SKM-1 (cell line): ENCODE data around the gene ALDH2.
"Not testable (repeated sequence)": the region's sequence is repeated elsewhere in the genome, so short reads cannot be mapped to it uniquely, and the experiment has no call there.

Experiments
- DNase-seq: peaks from one replicate; lab custom pipeline; 2025; ENCODE audit not compliant: unreplicated experiment; lab: John Stamatoyannopoulos, UW

Gene ALDH2

GRCh38 chr12:111766608-111767361 is at the start of gene ALDH2:
TSS of gene ALDH2 (plus strand) at chr12:111766933. CDS start at chr12:111766983, 50 bp downstream.
- DNase-seq: no peak

- DNase-seq: not testable (repeated sequence)
Measured at GRCh38 chr12:111719316-111719715, 47.4 kb upstream of the ALDH2 start.

- DNase-seq: no peak
Measured at GRCh38 chr12:111720457-111720856, 46.3 kb upstream of the ALDH2 start.

- DNase-seq: not testable (repeated sequence)
Measured at GRCh38 chr12:111723646-111724360, 42.9 kb upstream of the ALDH2 start.

GRCh38 chr12:111728795-111729194 is 37.9 kb upstream of the ALDH2 start:
- DNase-seq: no peak

- DNase-seq: no peak
Measured at GRCh38 chr12:111730420-111730819, 36.3 kb upstream of the ALDH2 start.

GRCh38 chr12:111732786-111733185 is 33.9 kb upstream of the ALDH2 start:
- no peak for DNase-seq

GRCh38 chr12:111733340-111733915 is 33.3 kb upstream of the ALDH2 start:
- DNase-seq: no peak

- DNase-seq: not testable (repeated sequence)
Measured at GRCh38 chr12:111739524-111739923, 27.2 kb upstream of the ALDH2 start.

GRCh38 chr12:111741235-111741812 is 25.4 kb upstream of the ALDH2 start:
- no peak for DNase-seq

- no peak for DNase-seq
Measured at GRCh38 chr12:111745211-111745610, 21.5 kb upstream of the ALDH2 start.

GRCh38 chr12:111747333-111747732 is 19.4 kb upstream of the ALDH2 start:
- no peak for DNase-seq

- no peak for DNase-seq
Measured at GRCh38 chr12:111748151-111748672, 18.5 kb upstream of the ALDH2 start.

- no peak for DNase-seq
Measured at GRCh38 chr12:111748867-111749266, 17.9 kb upstream of the ALDH2 start.

GRCh38 chr12:111749391-111749790 is 17.3 kb upstream of the ALDH2 start:
- no peak for DNase-seq

- no peak for DNase-seq
Measured at GRCh38 chr12:111753144-111753881, 13.4 kb upstream of the ALDH2 start.

GRCh38 chr12:111754671-111755070 is 12.1 kb upstream of the ALDH2 start:
- DNase-seq: no peak

GRCh38 chr12:111756196-111756595 is 10.5 kb upstream of the ALDH2 start:
- DNase-seq: no peak

- no peak for DNase-seq
Measured at GRCh38 chr12:111756681-111757080, 10.1 kb upstream of the ALDH2 start.

- DNase-seq: peak; percentile 75
Measured at GRCh38 chr12:111757361-111758119, 9.2 kb upstream of the ALDH2 start.
